H9 (cell line): ENCODE results near the gene LMNTD1. TPM values are rescaled to one million over a fixed set of nuclear protein-coding genes. Genes with fewer than 3 reads are reported as not detected.

Experiments
- DNase-seq: peaks from one replicate; pipeline ENCODE4 v3.0.0-alpha.2; 2017
- H2AFZ ChIP-seq: one replicate; pipeline ENCODE4 v1.6.1; 2013; ENCODE audit warnings: mild to moderate bottlenecking, low read length, control low read depth, moderate library complexity
- H2AK5ac ChIP-seq: 2 replicates; pipeline ENCODE4 v1.6.1; 2013; ENCODE audit warnings: low read length, control low read depth, mixed read lengths; ENCODE audit not compliant: insufficient read length
- H2BK120ac ChIP-seq: one replicate; pipeline ENCODE4 v1.6.1; 2013; ENCODE audit warnings: low read depth, mild to moderate bottlenecking, low read length, control low read depth, inconsistent platforms; ENCODE audit not compliant: poor library complexity, severe bottlenecking
- H2BK12ac ChIP-seq: 2 replicates; pipeline ENCODE4 v1.6.1; 2013; ENCODE audit warnings: low read length, control low read depth, mixed read lengths, low read depth; ENCODE audit not compliant: insufficient read length
- H2BK15ac ChIP-seq: 2 replicates; pipeline ENCODE4 v1.6.1; 2013; ENCODE audit warnings: low read depth, low read length, control low read depth
- H2BK20ac ChIP-seq: one replicate; pipeline ENCODE4 v1.6.1; 2013; ENCODE audit warnings: low read depth, mild to moderate bottlenecking, low read length, control low read depth, inconsistent platforms; ENCODE audit not compliant: poor library complexity, severe bottlenecking
- H2BK5ac ChIP-seq: 2 replicates; pipeline ENCODE4 v1.6.1; 2013; ENCODE audit warnings: low read length, control low read depth, mixed read lengths; ENCODE audit not compliant: insufficient read length
- H3K14ac ChIP-seq: 2 replicates; pipeline ENCODE4 v1.6.1; 2013; ENCODE audit warnings: low read length, control low read depth; ENCODE audit not compliant: insufficient read depth
- H3K18ac ChIP-seq: 2 replicates; pipeline ENCODE4 v1.6.1; 2013; ENCODE audit warnings: low read depth, mild to moderate bottlenecking, mixed read lengths, low read length, control low read depth; ENCODE audit not compliant: insufficient read length
- H3K23ac ChIP-seq: 2 replicates; pipeline ENCODE4 v1.6.1; 2013; ENCODE audit warnings: low read length, control low read depth, mixed read lengths, low read depth; ENCODE audit not compliant: insufficient read length
- H3K23me2 ChIP-seq: 2 replicates; pipeline ENCODE4 v1.6.1; 2013; ENCODE audit warnings: low read depth, mild to moderate bottlenecking, mixed read lengths, low read length, control low read depth; ENCODE audit not compliant: insufficient read length, poor library complexity, severe bottlenecking
- H3K27ac ChIP-seq: 2 replicates; pipeline ENCODE4 v1.5.1; 2013; ENCODE audit warnings: low read length, control low read depth, mixed read lengths, low read depth; ENCODE audit not compliant: insufficient read length
- H3K27me3 ChIP-seq: 2 replicates; pipeline ENCODE4 v1.6.1; 2013; ENCODE audit warnings: low read length, control low read depth, inconsistent platforms; ENCODE audit not compliant: insufficient read depth
- H3K4ac ChIP-seq: 2 replicates; pipeline ENCODE4 v1.6.1; 2013; ENCODE audit warnings: low read depth, mild to moderate bottlenecking, control low read depth, inconsistent platforms, low read length, moderate library complexity
- H3K4me1 ChIP-seq: 2 replicates; pipeline ENCODE4 v1.6.1; 2013; ENCODE audit warnings: low read length, control low read depth, inconsistent platforms; ENCODE audit not compliant: insufficient read depth
- H3K4me2 ChIP-seq: 2 replicates; pipeline ENCODE4 v1.6.1; 2013; ENCODE audit warnings: low read length, control low read depth, mixed read lengths; ENCODE audit not compliant: insufficient read length, insufficient read depth
- H3K56ac ChIP-seq: 2 replicates; pipeline ENCODE4 v1.6.1; 2013; ENCODE audit warnings: low read depth, mild to moderate bottlenecking, mixed read lengths, low read length, control low read depth; ENCODE audit not compliant: insufficient read length
- H3K79me1 ChIP-seq: 2 replicates; pipeline ENCODE4 v1.6.1; 2013; ENCODE audit warnings: low read depth, mild to moderate bottlenecking, moderate library complexity, low read length, control low read depth, inconsistent platforms; ENCODE audit not compliant: insufficient read depth, poor library complexity, severe bottlenecking
- H3K79me2 ChIP-seq: 2 replicates; pipeline ENCODE4 v1.6.1; 2013; ENCODE audit warnings: low read length, control low read depth, inconsistent platforms; ENCODE audit not compliant: insufficient read depth
- H3K9ac ChIP-seq: 2 replicates; pipeline ENCODE4 v1.6.1; 2013; ENCODE audit warnings: low read length, control low read depth, mixed read lengths; ENCODE audit not compliant: insufficient read length; ENCODE audit errors: extremely low read depth
- H3K9me3 ChIP-seq: one replicate; pipeline ENCODE4 v1.6.1; 2013; ENCODE audit warnings: low read depth, low read length, inconsistent platforms; ENCODE audit not compliant: control insufficient read depth
- H3T11ph ChIP-seq: one replicate; pipeline ENCODE4 v1.6.1; 2013; ENCODE audit warnings: mild to moderate bottlenecking, low read length, control low read depth, inconsistent platforms
- H4K20me1 ChIP-seq: one replicate; pipeline ENCODE4 v1.6.1; 2013; ENCODE audit not compliant: control insufficient read depth, insufficient read length, insufficient read depth
- H4K5ac ChIP-seq: 2 replicates; pipeline ENCODE4 v1.6.1; 2013; ENCODE audit warnings: low read depth, mild to moderate bottlenecking, mixed read lengths, low read length, control low read depth; ENCODE audit not compliant: insufficient read length
- H4K8ac ChIP-seq: replicated peaks from 2 replicates; pipeline ENCODE4 v1.6.1; 2013; ENCODE audit warnings: low read length, control low read depth, mixed read lengths, low read depth; ENCODE audit not compliant: insufficient read length
- H4K91ac ChIP-seq: 2 replicates; pipeline ENCODE4 v1.6.1; 2013; ENCODE audit warnings: low read depth, mild to moderate bottlenecking, moderate library complexity, mixed read lengths, low read length, control low read depth; ENCODE audit not compliant: insufficient read length
- H3K27ac Mint-ChIP-seq, 3 experiments: 2 replicates in 2 of 3; 3 replicates in 1 of 3; pipeline ENCODE4 v1.8.0; 2020 to 2021; ENCODE audit warnings: mixed read lengths in 3 of 3, mild to moderate bottlenecking in 1 of 3, moderate library complexity in 1 of 3
- H3K27me3 Mint-ChIP-seq: 2 replicates; pipeline ENCODE4 v1.8.0; 2021; ENCODE audit warnings: low read depth, mild to moderate bottlenecking, moderate library complexity, mixed read lengths
- H3K36me3 Mint-ChIP-seq, 3 experiments: 2 replicates in 2 of 3; 3 replicates in 1 of 3; pipeline ENCODE4 v1.8.0; 2020 to 2021; ENCODE audit warnings: low read depth in 3 of 3, mixed read lengths in 3 of 3; ENCODE audit not compliant: insufficient read depth in 1 of 3
- H3K4me1 Mint-ChIP-seq, 2 experiments: 2 replicates each; pipeline ENCODE4 v1.8.0; 2020; ENCODE audit warnings: mixed read lengths in 2 of 2
- H3K4me3 Mint-ChIP-seq, 2 experiments: 2 replicates in 1 of 2; 3 replicates in 1 of 2; pipeline ENCODE4 v1.8.0; 2020 to 2021; ENCODE audit warnings: mild to moderate bottlenecking in 2 of 2, mixed read lengths in 2 of 2, moderate library complexity in 1 of 2
- H3K9me3 Mint-ChIP-seq, 2 experiments: 2 replicates in 1 of 2; 3 replicates in 1 of 2; pipeline ENCODE4 v1.8.0; 2020; ENCODE audit warnings: mild to moderate bottlenecking in 2 of 2, mixed read lengths in 2 of 2, moderate library complexity in 1 of 2
- CTCF ChIP-seq: fragments of 200-600 bp; sonication (generic); conservative IDR thresholded peaks from 3 replicates; pipeline ENCODE4 v1.8.0; 2021; ENCODE audit warnings: antibody characterized with exemption, mild to moderate bottlenecking
- total RNA-seq: library from RNA; stranded (reverse); gene quantifications from 2 replicates; pipeline ENCODE4 v1.2.1, GENCODE V29; 2021

LMNTD1 gene
- total RNA-seq, 1 experiment from 2014 or later, result not detected

DNA sequence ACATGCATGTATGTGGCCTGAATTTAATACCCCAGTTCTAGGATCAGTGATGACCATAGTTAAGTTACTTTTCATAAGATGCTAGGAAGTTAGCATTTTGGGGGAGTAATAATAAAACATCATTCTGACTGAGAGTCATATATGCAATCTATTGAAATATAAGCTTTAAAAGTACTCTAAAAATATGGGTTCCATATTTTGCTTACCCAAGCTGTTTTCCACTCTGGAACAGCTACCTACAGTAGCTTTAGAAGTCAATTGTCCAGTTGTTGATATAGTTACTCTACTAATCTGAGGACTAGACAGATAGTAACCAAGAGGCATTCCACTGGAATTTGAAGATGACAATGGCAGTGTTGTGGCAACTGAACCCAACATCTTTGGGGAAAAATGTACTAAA lies 4.0 kb downstream of the LMNTD1 start:
- H3K9ac ChIP-seq, result no peak overlapping the region
- DNase-seq, result no peak
- no peak overlapping the region for H3K4ac ChIP-seq
- H3K4me1 Mint-ChIP-seq, result no peaks in the 10 kb centered on the region
- no peaks in the 10 kb centered on the region for H3K9me3 ChIP-seq
- no peak overlapping the region for H3K27ac ChIP-seq
- H3K79me2 ChIP-seq, result no peaks in the 10 kb centered on the region
- no peaks in the 10 kb centered on the region for H3K23me2 ChIP-seq
- no peak overlapping the region for H2AK5ac ChIP-seq
- no peak overlapping the region for H2BK20ac ChIP-seq
- no peak overlapping the region for H2BK120ac ChIP-seq
- H4K91ac ChIP-seq, result no peak overlapping the region
- H3T11ph ChIP-seq, result no peak overlapping the region
- H3K14ac ChIP-seq, result no peak overlapping the region
- H3K27ac Mint-ChIP-seq, result no peak overlapping the region
- H3K23ac ChIP-seq, result no peak overlapping the region
- H3K4me2 ChIP-seq, result no peak overlapping the region
- H2BK5ac ChIP-seq, result no peak overlapping the region
- H3K9me3 Mint-ChIP-seq, result no peaks in the 10 kb centered on the region
- H3K56ac ChIP-seq, result no peak overlapping the region
- H3K79me1 ChIP-seq, result no peaks in the 10 kb centered on the region
- H3K4me3 Mint-ChIP-seq, result no peak overlapping the region
- H4K8ac ChIP-seq, result no peak overlapping the region
- no peak overlapping the region for H2BK12ac ChIP-seq
- H3K27me3 ChIP-seq, result no peaks in the 10 kb centered on the region
- H3K4me1 ChIP-seq, result no peaks in the 10 kb centered on the region
- H4K5ac ChIP-seq, result no peak overlapping the region
- H3K36me3 Mint-ChIP-seq, result no peaks in the 10 kb centered on the region
- no peak overlapping the region for H2BK15ac ChIP-seq
- H3K27me3 Mint-ChIP-seq, result no peaks in the 10 kb centered on the region
- no peaks in the 10 kb centered on the region for H4K20me1 ChIP-seq
- H2AFZ ChIP-seq, result no peak overlapping the region
- TF ChIP-seq CTCF, result no peak
- H3K18ac ChIP-seq, result no peak overlapping the region
